Activated T-cell treated with anti-CD3 and anti-CD28 coated beads, Interleukin-2, amount 50 U/mL, for 48 hours (primary cell): ENCODE measurements around the gene C1QL3.

Experiments used
- DNase-seq, 2 experiments: peaks; one replicate each; pipeline ENCODE4 v3.0.0-alpha.2; 2020

The C1QL3 gene

DNA sequence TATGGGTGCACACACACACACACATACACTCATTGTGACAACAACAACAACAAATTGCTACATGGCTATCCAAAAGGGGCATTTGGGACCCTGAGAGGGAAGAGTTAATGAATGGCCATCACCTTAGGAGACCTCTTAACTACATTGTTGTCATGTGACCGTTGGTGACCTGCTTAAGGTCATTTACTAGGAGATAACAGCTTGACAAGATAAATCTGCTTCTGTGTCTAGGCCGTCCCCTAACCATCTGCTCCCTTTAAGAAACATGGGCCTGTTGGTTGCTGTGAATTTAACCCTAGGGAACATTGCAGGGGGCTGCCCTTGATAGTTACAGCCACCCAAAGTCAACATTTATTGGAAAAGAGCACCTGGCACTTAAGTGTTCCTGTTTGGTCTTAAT lies 29.7 kb downstream of the C1QL3 start:
- DNase-seq = no peak

DNA sequence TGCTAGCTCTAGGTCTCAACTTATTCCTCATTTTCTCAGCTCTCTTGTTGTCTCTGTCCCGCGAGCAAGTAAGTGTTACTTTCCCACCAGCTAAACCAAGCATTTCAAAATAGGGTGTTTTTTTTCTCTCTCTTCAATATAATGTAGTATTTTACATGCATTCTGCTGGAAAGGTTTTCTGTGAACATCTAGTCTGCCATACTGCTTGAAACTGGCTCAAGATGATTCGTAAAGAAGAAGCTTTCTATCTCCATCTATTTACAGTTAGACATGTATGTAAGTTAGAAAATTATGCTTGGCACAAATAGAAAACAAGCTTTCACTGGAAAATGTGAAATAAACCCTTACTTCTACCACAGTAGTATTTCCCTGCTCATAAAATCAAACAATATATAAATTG lies 31.2 kb downstream of the C1QL3 start:
- no peak for DNase-seq

GRCh38 chr10:16483241-16483917 lies 38.3 kb downstream of the C1QL3 start:
- no peak for DNase-seq

GRCh38 chr10:16481052-16481728 lies 40.5 kb downstream of the C1QL3 start:
- no peak for DNase-seq

DNA sequence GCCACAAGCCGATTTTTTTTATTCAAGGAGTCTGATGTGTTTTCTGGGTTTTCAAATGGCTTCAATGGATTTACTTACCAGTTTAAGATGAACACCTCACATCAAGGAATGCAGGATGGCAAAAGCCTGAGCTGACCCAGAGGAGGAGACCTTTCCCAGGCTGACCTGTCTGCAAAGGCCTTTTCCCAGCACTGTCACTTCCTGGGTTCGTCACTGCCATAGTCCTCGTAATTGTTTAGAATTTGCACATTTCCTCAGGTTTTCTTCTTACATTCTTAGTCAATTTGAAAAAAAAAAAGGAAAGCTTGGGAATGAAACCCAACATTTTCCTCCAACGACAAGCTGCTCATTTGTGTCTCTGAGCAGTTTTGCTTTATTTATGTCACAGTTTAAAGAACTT lies 42.9 kb downstream of the C1QL3 start:
- DNase-seq = no peak

GRCh38 chr10:16477757-16478156 lies 43.9 kb downstream of the C1QL3 start:
- no peak for DNase-seq

- no peak for DNase-seq
Observed at GRCh38 chr10:16472828-16473227, 48.9 kb downstream of the C1QL3 start.

- DNase-seq = peak; percentile 28 to 42
Observed at GRCh38 chr10:16470747-16471146, 50.9 kb downstream of the C1QL3 start.

GRCh38 chr10:16466001-16466400 lies 55.7 kb downstream of the C1QL3 start:
- no peak for DNase-seq
